Natural killer cell (primary cell): ENCODE data around the gene LRIT3. TPM values are rescaled to one million over a fixed set of nuclear protein-coding genes. Genes with fewer than 3 reads are reported as not detected.

Source experiments
- ATAC-seq, 3 donors: fragments of 150-1000 bp in 2 of 3; fragments of 200-7000 bp in 1 of 3; cut with Tn5 transposase; 1 replicate in 1 of 3; 2 replicates in 2 of 3; pipeline ENCODE4 v1.10.0; 2021; ENCODE audit warnings: mild to moderate bottlenecking in 2 of 3, moderate library complexity in 2 of 3
- DNase-seq, 2 donors: peaks; one replicate each; pipeline versions ENCODE4 v3.0.0 to v3.0.0-alpha.2; 2013 to 2021; ENCODE audit warnings: mixed read lengths in 1 of 2
- H3K27ac ChIP-seq: one replicate; pipeline ENCODE4 v1.5.1; 2013; ENCODE audit warnings: mild to moderate bottlenecking, low read length
- H3K27me3 ChIP-seq: one replicate; pipeline ENCODE4 v1.6.1; 2013; ENCODE audit warnings: low read length; ENCODE audit not compliant: control insufficient read depth, insufficient read depth
- H3K36me3 ChIP-seq: one replicate; pipeline ENCODE4 v1.6.1; 2013; ENCODE audit warnings: low read length; ENCODE audit not compliant: control insufficient read depth, insufficient read depth
- H3K4me1 ChIP-seq: one replicate; pipeline ENCODE4 v1.6.1; 2013; ENCODE audit warnings: low read length; ENCODE audit not compliant: control insufficient read depth, insufficient read depth
- H3K4me3 ChIP-seq: one replicate; pipeline ENCODE4 v1.5.1; 2013; ENCODE audit warnings: low read length
- H3K9me3 ChIP-seq: one replicate; pipeline ENCODE4 v1.6.1; 2013; ENCODE audit warnings: low read length; ENCODE audit not compliant: control insufficient read depth, insufficient read depth
- H3K27ac Mint-ChIP-seq, 2 donors: one replicate each; pipeline ENCODE4 v1.8.0; 2022; ENCODE audit warnings: mild to moderate bottlenecking in 2 of 2, mixed read lengths in 2 of 2, moderate library complexity in 1 of 2
- H3K27me3 Mint-ChIP-seq, 2 donors: one replicate each; pipeline ENCODE4 v1.8.0; 2022; ENCODE audit warnings: low read depth in 2 of 2, mixed read lengths in 2 of 2
- H3K36me3 Mint-ChIP-seq: one replicate; pipeline ENCODE4 v1.8.0; 2022; ENCODE audit warnings: mixed read lengths
- H3K4me1 Mint-ChIP-seq, 2 donors: one replicate each; pipeline ENCODE4 v1.8.0; 2022; ENCODE audit warnings: mixed read lengths in 2 of 2
- H3K4me3 Mint-ChIP-seq: one replicate; pipeline ENCODE4 v1.8.0; 2022; ENCODE audit warnings: mild to moderate bottlenecking, moderate library complexity, mixed read lengths
- H3K9me3 Mint-ChIP-seq, 2 donors: one replicate each; pipeline ENCODE4 v1.8.0; 2022; ENCODE audit warnings: mixed read lengths in 2 of 2
- CTCF ChIP-seq: fragments of 200-600 bp; IDR thresholded peaks from one replicate; pipeline ENCODE4 v1.8.0; 2022; ENCODE audit warnings: antibody characterized with exemption
- WGBS: methylation state at CpG from one replicate; pipeline ENCODE4 v1.1.7; 2013; ENCODE audit warnings: missing lambda C conversion rate; ENCODE audit not compliant: insufficient coverage; 5-methylcytosine and 5-hydroxymethylcytosine counted together
- intact Hi-C: fragments of 100-400 bp; cut with micrococcal nuclease; formaldehyde crosslinking; loops from one replicate; pipeline ENCODE4 v1.14.2; 2022
- total RNA-seq, 4 donors: library from RNA; stranded (reverse); fragments of 120-200 nt in 1 of 4; gene quantifications; one replicate each; pipeline versions ENCODE4 v1.2.3 to v1.2.4, GENCODE V29; 2013 to 2022

Gene LRIT3
- total RNA-seq, 3 donors from 2014 or later (not counting 1 experiment from before 2014, with no cell fraction given), result 0.10 to 0.12 TPM; not detected in 1

- peaks cover 10% of the 10 kb centered on the region for H3K4me1 ChIP-seq
- Mint-ChIP-seq H3K27ac (no peak overlapping the region), H3K4me1 (peaks cover 11% of the 10 kb centered on the region in 2 donors), H3K4me3 (no peak overlapping the region), H3K36me3 (no peaks in the 10 kb centered on the region), H3K9me3 (no peaks in the 10 kb centered on the region), H3K27me3 (peaks cover 22 to 28% of the 10 kb centered on the region in 2 donors)
- no peak for DNase-seq
- intact Hi-C loops, result no loop called here
- no peaks in the 10 kb centered on the region for H3K36me3 ChIP-seq
- H3K4me3 ChIP-seq, result no peak overlapping the region
- no peak overlapping the region for H3K27ac ChIP-seq
- TF ChIP-seq CTCF, result no peak
- WGBS, result 88% methylated on average over 11 of the region's 11 CpGs
- H3K9me3 ChIP-seq, result no peaks in the 10 kb centered on the region
- no peaks in the 10 kb centered on the region for H3K27me3 ChIP-seq
- ATAC-seq, result no peak
Measured at GRCh38 chr4:109810552-109811387, 37.1 kb upstream of the LRIT3 start.

GRCh38 chr4:109811707-109812106, 36.2 kb upstream of the LRIT3 start:
- H3K27me3 ChIP-seq, result no peaks in the 10 kb centered on the region
- H3K36me3 ChIP-seq, result no peaks in the 10 kb centered on the region
- Mint-ChIP-seq H3K27me3 (peaks cover 19 to 28% of the 10 kb centered on the region in 2 donors), H3K4me3 (no peak overlapping the region), H3K27ac (no peak overlapping the region), H3K9me3 (no peaks in the 10 kb centered on the region), H3K4me1 (peaks cover 20 to 21% of the 10 kb centered on the region in 2 donors), H3K36me3 (no peaks in the 10 kb centered on the region)
- H3K27ac ChIP-seq, result no peak overlapping the region
- ATAC-seq, result no peak
- intact Hi-C loops, result no loop called here
- 61% methylated on average over 2 of the region's 3 CpGs for WGBS
- no peak for TF ChIP-seq CTCF
- no peaks in the 10 kb centered on the region for H3K9me3 ChIP-seq
- peaks cover 19% of the 10 kb centered on the region for H3K4me1 ChIP-seq
- no peak for DNase-seq
- H3K4me3 ChIP-seq, result no peak overlapping the region

GRCh38 chr4:109815151-109816081, 32.5 kb upstream of the LRIT3 start, which contains the start of gene GAR1:
GAR1 (plus strand) TSS chr4:109815762; CDS start chr4:109816165, 403 bp downstream.
- H3K27ac ChIP-seq, result peak within 1 kb of the TSS; percentile 78
- ATAC-seq (peak; percentile 83 to 91 (median 84)), DNase-seq (peak; percentile 70 to 95)
- Mint-ChIP-seq H3K9me3 (no peaks in the 10 kb centered on the region), H3K27ac (peak within 1 kb of the TSS; percentile 90 to 94), H3K4me3 (peak within 1 kb of the TSS; percentile 93), H3K36me3 (no peaks in the 10 kb centered on the region), H3K27me3 (peaks cover 9 to 10% of the 10 kb centered on the region in 2 donors), H3K4me1 (peaks cover 36 to 40% of the 10 kb centered on the region in 2 donors)
- WGBS, result under 1% methylated on average over 53 of the region's 53 CpGs
- peaks cover 19% of the 10 kb centered on the region for H3K4me1 ChIP-seq
- no peaks in the 10 kb centered on the region for H3K9me3 ChIP-seq
- peaks cover 16% of the 10 kb centered on the region for H3K36me3 ChIP-seq
- H3K4me3 ChIP-seq, result peak within 1 kb of the TSS; percentile 82
- intact Hi-C loops, result loop anchor here (5.0 kb wide), 2 partner anchors 253 to 383 kb away; partner anchors contain the start of genes MCUB and SEC24B
- no peak for TF ChIP-seq CTCF
- no peaks in the 10 kb centered on the region for H3K27me3 ChIP-seq
